Measurements from ENCODE around the gene GAL3ST2.
A peak's percentile ranks its signal among the peaks of the same experiment; 100 is the strongest.
"Not testable (repeated sequence)": the region's sequence is repeated elsewhere in the genome, so short reads cannot be mapped to it uniquely, and the experiment has no call there.

Gene GAL3ST2

DNA sequence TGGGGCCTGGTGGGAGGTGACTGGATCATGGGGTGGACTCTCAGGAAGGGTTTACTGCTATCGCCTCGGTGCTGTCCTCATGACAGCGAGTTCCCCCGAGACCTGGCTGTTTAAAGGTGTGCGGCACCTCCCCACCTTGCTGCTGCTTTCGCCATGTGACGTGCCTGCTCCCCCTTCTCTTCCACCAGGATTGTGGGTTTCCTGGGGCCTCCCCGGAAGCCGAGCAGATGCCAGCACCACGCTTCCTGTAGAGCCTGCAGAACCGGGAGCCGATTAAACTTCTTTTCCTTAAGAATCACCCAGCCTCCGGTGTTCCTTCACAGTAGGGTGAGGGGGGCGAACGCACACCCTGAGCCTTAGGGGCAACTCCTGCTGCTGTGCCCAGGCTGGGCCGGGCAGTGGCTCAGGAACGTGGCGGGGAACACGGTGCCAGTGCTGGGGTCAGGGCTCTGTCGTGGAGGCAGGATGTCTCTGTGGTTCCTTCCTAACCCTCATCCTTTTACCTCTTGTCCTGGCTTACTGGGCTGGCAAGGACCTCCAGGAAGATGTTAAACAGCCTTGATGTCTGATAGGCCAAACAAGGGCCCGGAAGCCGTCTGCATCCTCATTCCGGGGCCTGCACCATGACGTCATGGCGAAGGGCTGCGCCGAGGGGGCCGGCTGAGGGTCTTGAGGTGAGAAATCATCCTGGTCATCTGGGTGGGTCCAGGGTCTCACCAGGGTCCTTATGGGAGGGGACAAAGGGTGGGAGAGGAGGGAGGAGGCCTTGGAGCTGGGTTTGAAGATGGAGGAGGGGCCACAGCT, 45.0 kb downstream of the GAL3ST2 start:
- DNase-seq: no peak

DNA sequence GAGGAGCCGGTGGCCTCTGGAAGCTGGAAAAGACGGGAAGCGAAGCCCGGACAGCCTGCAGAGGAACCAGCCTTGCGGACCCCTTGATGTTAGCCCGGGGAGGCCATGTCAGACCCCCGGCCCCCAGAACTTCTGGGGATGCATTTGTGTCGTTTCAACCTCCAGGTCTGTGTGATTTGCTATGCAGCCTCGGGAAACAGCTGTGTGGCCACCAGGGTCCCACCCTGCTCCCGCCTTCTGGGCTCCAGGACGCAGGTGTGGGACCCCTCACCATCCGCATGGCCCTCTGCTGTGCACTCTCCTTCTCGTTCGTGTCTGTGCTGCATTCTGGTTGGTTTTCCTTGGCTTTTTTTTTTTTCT, 45.6 kb downstream of the GAL3ST2 start:
- no peak for DNase-seq

DNA sequence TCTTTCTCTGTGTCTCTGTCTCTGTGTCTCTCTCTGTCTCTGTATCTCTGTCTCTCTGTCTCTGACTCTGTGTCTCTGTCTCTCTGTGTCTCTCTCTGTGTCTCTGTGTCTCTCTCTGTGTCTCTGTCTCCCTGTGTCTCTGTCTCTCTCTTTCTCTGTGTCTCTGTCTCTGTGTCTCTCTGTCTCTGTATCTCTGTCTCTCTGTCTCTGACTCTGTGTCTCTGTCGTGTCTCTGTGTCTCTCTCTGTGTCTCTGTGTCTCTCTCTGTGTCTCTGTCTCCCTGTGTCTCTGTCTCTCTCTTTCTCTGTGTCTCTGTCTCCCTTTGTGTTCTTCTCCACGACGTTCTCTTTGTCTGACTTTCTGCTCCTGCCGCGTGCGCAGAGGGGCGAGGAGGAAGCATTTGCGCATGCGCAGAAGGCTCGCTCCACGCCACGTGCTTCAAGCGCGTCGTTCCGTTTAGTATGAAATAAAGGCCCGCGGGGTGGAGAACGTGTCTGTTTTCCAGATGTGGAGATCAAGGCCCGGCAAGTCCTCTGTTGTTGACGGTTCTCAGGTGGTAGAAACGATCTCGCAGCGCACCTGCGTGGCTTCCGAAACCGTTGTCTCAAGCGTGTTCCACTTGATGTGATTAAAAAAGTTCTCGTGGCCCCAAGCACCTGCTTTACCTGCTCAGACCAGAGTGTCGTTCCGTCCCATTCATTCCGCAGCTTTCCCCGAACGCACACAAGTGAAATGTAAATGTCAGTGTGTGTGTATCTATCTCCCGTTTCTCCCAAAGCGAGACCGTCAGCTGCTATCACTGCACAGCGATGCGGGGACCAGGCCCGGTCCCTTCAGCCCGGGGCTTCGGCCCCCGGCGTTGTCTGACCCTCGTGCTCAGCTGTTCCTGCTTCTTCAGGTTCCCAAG, 47.2 kb downstream of the GAL3ST2 start:
- not testable (repeated sequence) for DNase-seq

DNA sequence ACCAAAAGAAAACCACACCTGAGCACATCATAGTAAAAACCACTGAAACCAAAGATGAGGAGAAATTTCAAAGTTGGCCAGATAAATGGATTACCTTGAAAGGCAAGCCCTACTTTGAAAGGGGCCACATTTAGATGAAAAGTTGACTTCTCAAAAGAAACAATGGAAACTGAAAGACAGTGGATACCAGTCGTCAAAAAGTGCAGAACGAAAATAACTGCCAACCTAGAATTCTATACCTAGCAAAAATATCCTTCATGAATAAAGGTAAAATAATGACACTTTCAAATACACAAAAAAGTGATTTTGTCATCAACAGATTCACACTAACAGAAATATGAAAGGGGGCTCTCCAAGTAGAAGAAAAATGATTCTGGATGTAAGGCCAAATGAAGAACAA, 50.8 kb downstream of the GAL3ST2 start:
- no peak for DNase-seq

GRCh38 chr2:241833101-241833663, 56.6 kb downstream of the GAL3ST2 start:
- no peak for DNase-seq

DNA sequence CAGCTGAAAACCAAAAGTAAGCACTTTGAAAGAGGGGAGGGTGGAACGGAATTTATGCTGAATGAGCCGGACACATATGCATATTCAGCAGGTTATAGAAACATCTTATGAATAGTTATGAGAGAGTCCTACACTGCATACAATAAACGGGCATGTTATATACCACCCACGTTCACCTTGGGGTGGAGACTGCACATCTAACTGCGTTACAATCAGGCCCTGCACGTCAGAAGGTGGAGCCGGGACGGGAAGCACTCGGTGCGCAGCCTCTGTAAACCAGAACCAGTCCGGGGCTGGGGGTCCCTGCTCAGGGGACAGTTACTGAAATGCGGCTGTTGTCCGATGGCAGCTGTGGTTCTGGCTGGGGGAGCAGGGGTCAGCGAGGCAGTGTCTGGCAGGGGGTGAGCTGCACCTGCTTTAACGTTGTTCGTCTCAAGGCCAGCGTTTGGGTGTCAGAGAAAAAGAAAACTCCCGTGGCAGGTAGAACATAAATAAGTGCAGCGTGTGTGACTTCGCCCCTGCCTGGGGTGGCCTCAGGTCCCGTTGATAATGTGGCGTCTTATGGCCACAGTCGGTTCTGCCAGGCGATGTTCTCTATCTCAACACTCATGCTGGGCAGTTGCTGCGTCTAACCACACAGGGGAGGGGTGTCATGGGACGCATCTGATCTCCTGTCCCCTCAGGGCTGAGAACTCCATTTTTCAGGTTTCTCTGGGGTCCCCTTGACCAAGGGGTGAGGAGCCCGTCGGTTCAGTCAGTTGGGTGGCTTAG, 57.3 kb downstream of the GAL3ST2 start:
- DNase-seq: not testable (repeated sequence)

GRCh38 chr2:241834527-241835210, 58.0 kb downstream of the GAL3ST2 start:
- DNase-seq: no peak

DNA sequence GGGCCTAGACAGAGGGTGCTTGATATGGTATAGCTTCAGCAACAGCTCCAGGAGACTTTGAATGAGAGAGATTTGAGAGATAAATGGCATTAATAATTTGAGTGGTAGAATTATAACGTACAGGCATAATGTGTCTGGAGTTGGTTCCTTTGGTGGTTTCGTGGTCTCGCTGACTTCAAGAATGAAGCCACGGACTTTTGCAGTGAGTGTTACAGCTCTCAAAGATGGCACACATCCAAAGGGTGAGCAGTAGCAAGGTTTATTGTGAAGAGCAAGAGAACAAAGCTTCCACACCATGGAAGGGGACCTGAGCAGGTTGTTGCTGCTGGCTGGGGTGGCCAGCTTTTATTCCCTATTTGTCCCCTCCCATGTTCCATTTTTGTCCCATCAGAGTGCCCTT, 59.0 kb downstream of the GAL3ST2 start:
- DNase-seq: no peak

DNA sequence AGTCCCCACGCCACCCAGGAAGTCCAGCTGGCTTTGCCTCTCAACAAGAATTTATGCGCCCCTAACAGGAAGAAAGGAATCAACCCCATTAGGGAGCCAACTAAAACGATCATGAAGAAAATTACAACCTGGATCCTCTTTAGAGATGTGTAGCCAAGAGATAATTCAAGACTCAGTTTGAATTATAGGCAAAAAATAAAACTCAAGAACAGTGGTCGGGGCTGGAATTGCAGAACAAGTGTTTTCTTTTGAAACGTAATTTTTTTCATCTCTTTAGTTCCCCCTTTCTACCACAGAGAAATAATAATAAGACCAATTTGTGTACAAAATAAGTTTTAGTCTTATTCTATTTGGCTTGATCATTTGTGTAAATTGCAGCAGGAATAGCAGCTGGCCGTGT, 59.7 kb downstream of the GAL3ST2 start:
- DNase-seq: no peak

DNA sequence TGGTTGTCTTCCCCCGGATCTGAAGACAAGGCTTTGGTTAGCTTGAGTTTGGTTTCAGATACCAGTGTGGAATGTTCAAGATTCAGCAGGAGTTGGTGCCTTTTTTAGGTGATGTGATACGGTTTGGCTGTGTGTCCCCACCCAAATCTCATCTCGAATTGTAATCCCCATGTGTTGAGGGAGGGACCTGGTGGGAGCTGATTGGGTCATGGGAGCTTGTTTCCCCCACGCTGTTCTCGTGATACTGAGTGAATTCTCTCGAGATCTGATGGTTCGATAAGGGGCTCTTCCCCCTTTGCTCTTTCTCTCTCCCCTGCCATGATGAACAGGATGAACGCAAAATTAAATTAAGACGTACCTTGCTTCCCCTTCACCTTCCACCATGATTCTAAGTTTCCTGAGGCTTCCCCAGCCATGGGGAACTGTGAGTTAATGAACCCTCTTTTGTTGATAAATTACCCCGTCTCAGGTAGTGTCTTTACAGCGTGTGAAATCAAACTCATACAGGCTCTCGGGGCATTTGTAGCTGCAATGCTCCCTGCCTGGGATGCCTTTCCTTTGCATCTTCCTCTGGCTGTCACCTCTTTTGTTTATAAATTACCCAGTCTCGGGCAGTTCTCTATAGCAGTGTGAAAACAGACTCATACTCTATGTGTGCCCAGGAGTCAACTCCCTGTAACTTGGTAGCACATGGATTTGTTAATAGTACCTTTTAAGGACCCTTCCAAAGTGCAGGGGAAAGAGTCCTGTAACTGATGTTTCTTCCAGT, 60.8 kb downstream of the GAL3ST2 start:
- no peak for DNase-seq

- no peak for DNase-seq
Observed at GRCh38 chr2:241841181-241842066, 64.8 kb downstream of the GAL3ST2 start.

DNA sequence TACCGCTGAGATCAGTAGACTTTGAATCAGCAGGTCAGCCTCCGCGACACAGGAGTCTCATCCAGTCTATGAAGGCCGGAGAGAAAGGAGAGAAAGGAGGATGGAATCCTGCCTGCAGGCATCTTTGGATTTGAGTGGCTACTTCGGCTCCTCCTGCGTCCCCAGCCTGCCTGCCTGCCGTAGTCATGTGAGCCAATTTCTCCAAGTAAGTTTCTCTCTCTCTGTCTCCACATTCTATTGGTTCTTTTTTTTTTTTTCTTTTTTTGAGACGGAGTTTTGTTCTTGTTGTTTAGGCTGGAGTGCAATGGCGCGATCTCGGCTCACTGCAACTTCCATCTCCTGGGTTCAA, 65.4 kb downstream of the GAL3ST2 start:
- DNase-seq: no peak

GRCh38 chr2:241842620-241843211, 66.1 kb downstream of the GAL3ST2 start:
- no peak for DNase-seq

DNA sequence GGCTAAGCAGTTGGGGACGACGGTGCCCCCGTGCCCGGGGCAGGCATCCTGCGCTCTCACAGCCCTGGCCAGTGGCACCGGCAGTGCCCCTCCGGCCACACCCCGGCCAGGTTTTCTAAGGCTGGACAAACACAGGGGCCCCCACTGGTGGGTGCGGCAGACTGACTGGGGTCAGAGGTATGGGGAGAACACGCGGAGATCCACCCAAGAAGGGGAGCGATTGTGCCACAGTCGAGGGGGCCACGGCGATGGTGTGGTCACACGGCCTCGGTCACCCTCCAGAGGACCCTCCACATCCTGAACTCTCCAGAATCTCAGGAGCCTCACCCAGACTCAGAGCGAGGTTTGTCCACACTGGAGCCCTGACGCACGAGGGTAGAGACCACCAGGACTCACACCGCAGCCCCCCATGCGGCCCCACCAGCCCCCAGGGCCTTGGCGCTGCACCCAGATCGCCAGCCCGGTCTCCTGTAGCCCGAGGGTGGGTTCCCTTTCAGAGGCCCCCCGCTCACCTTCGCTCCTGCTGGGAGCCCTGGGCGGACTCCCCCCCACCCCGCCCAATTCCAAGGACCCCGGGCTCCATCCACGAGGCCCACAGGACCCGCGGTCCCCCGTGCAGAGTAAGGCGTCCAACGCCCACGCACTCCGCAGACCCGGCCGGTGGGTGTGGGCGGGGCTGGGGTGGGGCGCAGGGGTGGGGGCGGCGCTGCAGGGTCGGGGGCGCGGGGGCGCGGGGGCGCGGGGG, 66.9 kb downstream of the GAL3ST2 start:
- no peak for DNase-seq

DNA sequence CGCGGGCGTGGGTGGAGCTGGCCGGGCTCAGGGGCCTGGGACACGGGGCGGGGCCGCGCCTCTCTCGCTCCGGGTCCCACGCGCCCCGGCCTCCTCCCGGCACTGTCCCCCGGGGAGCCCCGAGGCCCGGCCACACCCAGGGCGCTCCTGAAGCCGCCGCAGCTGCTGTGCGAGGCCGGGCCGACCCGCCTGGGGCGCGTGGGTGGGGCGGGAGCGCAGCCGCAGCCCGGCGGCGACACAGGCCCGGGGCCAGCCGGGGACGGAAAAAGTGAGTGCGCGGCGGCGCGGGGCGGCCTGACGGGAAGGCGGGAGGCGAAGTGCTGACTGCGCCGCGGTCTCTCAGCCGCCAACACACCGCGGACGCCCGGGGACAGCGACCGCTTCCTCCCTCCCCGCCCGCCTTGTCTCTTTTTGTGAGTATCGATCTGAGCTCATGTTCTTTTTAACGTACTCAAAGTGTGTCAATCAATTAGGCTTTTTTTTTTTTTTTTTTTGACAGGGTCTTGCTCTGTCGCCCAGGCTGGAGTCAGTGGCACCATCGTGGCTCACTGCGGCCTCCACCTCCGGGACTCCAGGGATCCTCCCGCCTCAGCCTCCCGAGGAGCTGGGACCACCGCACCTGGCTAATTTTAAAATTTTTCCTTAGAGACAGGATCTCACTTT, 67.6 kb downstream of the GAL3ST2 start:
- DNase-seq: peak; percentile 29

GRCh38 chr2:241844831-241845578, 68.4 kb downstream of the GAL3ST2 start:
- no peak for DNase-seq

DNA sequence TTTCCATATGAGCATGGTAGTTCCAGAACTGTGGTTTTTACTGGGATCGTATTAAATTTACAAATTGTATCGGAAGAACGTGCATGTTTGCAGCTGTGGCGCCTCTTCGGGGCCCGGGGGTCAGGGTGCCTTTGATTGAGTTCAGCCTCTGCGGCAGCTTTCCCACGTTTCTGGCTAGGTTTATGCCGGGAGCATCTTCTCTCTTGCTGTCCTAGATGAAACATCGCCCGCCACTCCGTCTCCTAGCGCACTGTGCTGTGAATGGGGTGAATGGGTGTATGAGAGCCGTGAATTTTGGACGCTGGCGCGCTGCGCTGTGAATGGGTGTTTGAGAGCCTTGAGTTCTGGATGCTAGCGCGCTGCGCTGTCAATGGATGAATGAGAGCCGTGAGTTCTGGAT, 69.8 kb downstream of the GAL3ST2 start:
- no peak for DNase-seq
